Spinal cord (tissue), 10 donors: Measurements from ENCODE around the gene RHOJ. TPM values are rescaled to one million over a fixed set of nuclear protein-coding genes. Genes with fewer than 3 reads are reported as not detected.

Experiments used
- DNase-seq, 6 donors: peaks; one replicate each; pipeline versions ENCODE4 v3.0.0 to v3.0.0-alpha.2; 2013 to 2015; ENCODE audit warnings: low spot score in 6 of 6, low read depth in 4 of 6
- H3K27ac ChIP-seq: one replicate; pipeline ENCODE4 v1.5.1; 2013; ENCODE audit warnings: low read depth, low read length, control low read depth
- H3K27me3 ChIP-seq: one replicate; pipeline ENCODE4 v1.6.1; 2013; ENCODE audit warnings: low read length; ENCODE audit not compliant: control insufficient read depth, insufficient read depth
- H3K36me3 ChIP-seq: one replicate; pipeline ENCODE4 v1.6.1; 2013; ENCODE audit warnings: low read length; ENCODE audit not compliant: control insufficient read depth, insufficient read depth
- H3K4me1 ChIP-seq: one replicate; pipeline ENCODE4 v1.6.1; 2013; ENCODE audit warnings: low read length; ENCODE audit not compliant: control insufficient read depth, insufficient read depth
- H3K4me3 ChIP-seq: one replicate; pipeline ENCODE4 v1.5.1; 2013; ENCODE audit warnings: low read depth, low read length, control low read depth
- H3K9me3 ChIP-seq: one replicate; pipeline ENCODE4 v1.6.1; 2013; ENCODE audit warnings: low read length; ENCODE audit not compliant: control insufficient read depth, insufficient read depth
- WGBS: methylation state at CpG from one replicate; pipeline ENCODE4 v1.1.5; 2013; ENCODE audit warnings: missing lambda C conversion rate; ENCODE audit not compliant: insufficient coverage; 5-methylcytosine and 5-hydroxymethylcytosine counted together
- polyA plus RNA-seq, 2 donors: library from polyadenylated mRNA; unstranded; fragments of 120-200 nt; gene quantifications; one replicate each; pipeline ENCODE4 v1.2.1, GENCODE V29; 2013; ENCODE audit not compliant: insufficient read length in 2 of 2
- total RNA-seq, 2 donors: library from RNA; depleted of rRNA in 1 of 2; stranded (reverse); fragments of 120-200 nt in 1 of 2; fragments of >200 nt in 1 of 2; gene quantifications; one replicate each; pipeline versions ENCODE4 v1.2.3 to v1.2.4, GENCODE V29; 2013 to 2014
- donor health status: healthy.

RHOJ gene
- total and polyA plus RNA-seq, 4 donors = 11.9 to 29.6 (median 21.9) TPM

GRCh38 chr14:63220526-63220925, 16.3 kb downstream of the RHOJ start:
- Histone ChIP-seq H3K36me3 (no peaks in the 10 kb centered on the region), H3K9me3 (no peaks in the 10 kb centered on the region), H3K4me3 (no peak overlapping the region), H3K27ac (no peak overlapping the region), H3K4me1 (no peaks in the 10 kb centered on the region), H3K27me3 (no peaks in the 10 kb centered on the region)
- DNase-seq = no peak
- WGBS = 90% methylated on average over 2 of the region's 3 CpGs

- Histone ChIP-seq H3K27me3 (no peaks in the 10 kb centered on the region), H3K4me1 (no peaks in the 10 kb centered on the region), H3K27ac (no peak overlapping the region), H3K36me3 (no peaks in the 10 kb centered on the region), H3K9me3 (no peaks in the 10 kb centered on the region), H3K4me3 (no peak overlapping the region)
- WGBS = no CpG with 5 or more reads among the region's 3 CpGs
- DNase-seq = no peak
These were observed 19.4 kb downstream of the RHOJ start for GRCh38 chr14:63223596-63223995.

GRCh38 chr14:63224196-63224595, 20.0 kb downstream of the RHOJ start:
- Histone ChIP-seq H3K36me3 (no peaks in the 10 kb centered on the region), H3K9me3 (no peaks in the 10 kb centered on the region), H3K27ac (peak overlapping the region; percentile 0), H3K4me1 (no peaks in the 10 kb centered on the region), H3K4me3 (no peak overlapping the region), H3K27me3 (no peaks in the 10 kb centered on the region)
- WGBS = no CpG with 5 or more reads among the region's 4 CpGs
- DNase-seq = peak in 2 of 6 donors; percentile 64 to 88

DNA sequence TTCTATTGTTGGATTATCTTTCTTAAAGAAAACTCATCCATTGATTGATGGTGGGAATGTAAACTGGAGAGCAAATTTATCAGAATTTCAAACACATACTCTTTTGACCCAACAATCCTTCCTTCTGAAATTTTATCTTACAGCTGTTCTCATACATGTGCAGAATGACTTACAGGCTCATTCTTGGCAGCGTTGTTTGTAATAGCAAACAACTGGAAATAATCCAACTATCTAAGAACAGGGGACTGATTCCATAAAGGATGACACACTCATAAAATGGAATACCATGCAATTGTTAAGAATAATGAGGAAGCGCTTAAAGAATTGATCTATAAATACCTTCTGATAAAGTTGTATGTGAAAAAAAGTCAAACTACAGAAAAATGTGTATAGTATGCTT, 24.0 kb downstream of the RHOJ start:
- Histone ChIP-seq H3K9me3 (no peaks in the 10 kb centered on the region), H3K27ac (no peak overlapping the region), H3K4me1 (no peaks in the 10 kb centered on the region), H3K27me3 (no peaks in the 10 kb centered on the region), H3K4me3 (no peak overlapping the region), H3K36me3 (no peaks in the 10 kb centered on the region)
- no CpG with 5 or more reads among the region's 2 CpGs for WGBS
- no peak for DNase-seq

DNA sequence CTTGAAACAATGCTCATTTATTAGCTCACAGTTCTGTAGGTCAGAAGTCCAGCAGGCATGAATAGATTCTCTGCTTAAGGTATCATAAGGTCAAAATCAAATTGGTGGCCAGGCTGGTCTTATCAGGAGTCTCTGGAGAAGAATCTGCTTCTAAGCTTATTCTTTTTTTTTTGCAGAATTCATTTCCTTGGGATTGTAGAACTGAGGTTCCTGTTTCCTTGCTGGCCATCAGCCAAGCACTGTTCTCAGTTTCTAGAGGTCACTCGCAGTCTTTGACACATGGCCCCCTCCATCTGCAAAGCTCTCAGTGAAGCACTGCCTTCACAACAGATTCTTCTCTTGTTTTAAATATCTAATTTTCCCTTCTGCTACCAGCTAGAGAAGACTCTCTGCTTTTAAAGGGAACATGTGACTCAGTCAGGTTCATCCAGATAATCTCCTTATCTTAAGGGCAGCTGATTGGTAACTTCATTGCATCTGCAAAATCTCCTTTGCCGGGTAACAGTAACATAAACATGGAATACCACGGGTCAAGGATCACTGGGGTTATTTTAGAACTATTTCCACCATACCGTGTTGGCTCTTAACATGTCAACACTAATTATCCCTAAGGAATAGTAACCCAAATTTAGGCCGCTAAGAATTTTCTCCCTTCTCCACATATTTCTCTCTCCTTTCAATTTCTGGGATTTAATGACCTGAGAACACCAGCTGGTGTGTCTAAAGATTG, 25.3 kb downstream of the RHOJ start:
- Histone ChIP-seq H3K27me3 (no peaks in the 10 kb centered on the region), H3K4me1 (no peaks in the 10 kb centered on the region), H3K4me3 (no peak overlapping the region), H3K9me3 (no peaks in the 10 kb centered on the region), H3K36me3 (no peaks in the 10 kb centered on the region), H3K27ac (no peak overlapping the region)
- DNase-seq = no peak
- 86% methylated on average over 4 of the region's 5 CpGs for WGBS

DNA sequence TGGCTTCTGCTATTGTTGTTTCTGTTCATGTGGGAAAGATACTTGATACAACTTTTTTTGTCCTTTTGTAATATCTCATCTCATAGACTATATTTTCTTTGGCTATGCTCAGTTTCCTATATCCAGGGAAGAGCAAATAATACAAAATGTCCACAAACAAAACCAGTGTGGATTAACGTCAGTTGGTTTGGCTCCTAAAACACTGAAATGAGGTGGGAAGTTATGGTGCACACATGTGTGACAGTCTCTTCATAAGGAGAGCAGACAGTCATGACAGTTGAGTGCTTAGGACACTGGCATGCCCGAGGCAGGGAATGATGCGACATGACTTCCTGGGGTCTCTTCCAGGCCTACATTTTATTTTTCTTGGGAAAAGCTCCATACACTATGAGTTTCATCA, 27.5 kb downstream of the RHOJ start:
- Histone ChIP-seq H3K4me1 (no peaks in the 10 kb centered on the region), H3K4me3 (no peak overlapping the region), H3K27ac (peak overlapping the region; percentile 35), H3K36me3 (no peaks in the 10 kb centered on the region), H3K27me3 (no peaks in the 10 kb centered on the region), H3K9me3 (no peaks in the 10 kb centered on the region)
- peak in 1 of 6 donors; percentile 24 for DNase-seq
- 69% methylated on average over 3 of the region's 3 CpGs for WGBS

DNA sequence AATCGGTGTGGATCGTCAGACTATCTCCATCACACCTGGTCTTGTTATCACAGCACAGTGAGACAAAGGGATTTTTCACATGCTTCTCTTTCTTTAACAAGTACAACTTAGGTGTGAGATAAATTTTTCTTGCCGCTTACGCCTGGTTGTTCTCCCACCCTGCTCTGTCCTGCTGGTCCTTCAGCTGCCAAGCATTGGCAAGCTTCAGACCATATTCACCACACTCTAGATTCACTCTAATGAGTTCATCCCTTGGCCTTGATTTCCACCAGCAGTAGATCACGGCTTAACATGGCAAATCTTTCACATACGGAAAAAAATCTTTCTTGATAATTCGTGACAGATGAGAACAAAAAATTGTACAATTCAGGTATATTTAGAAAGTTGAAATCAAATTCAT, 33.5 kb downstream of the RHOJ start:
- no CpG with 5 or more reads among the region's 7 CpGs for WGBS
- Histone ChIP-seq H3K27me3 (no peaks in the 10 kb centered on the region), H3K36me3 (no peaks in the 10 kb centered on the region), H3K9me3 (no peaks in the 10 kb centered on the region), H3K4me3 (no peak overlapping the region), H3K4me1 (no peaks in the 10 kb centered on the region), H3K27ac (no peak overlapping the region)
- no peak for DNase-seq

DNA sequence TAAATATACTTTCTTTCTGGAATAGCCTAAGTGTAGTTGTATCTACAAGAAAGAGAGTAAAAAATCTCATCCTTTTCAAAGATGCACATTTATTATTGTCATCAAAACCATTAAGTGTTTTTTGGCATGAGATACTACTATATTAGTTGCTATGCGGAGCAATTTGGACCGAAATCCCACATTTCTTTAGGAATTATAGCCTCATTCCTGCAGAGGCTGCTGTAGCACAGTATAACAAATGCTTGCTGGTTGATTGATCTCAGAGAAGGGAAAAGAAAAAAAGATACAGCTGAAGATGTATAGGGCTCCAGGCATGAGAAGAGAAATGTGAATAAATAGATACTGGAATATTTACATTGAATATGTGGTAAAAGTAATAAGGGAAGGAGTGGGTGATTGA, 36.0 kb downstream of the RHOJ start:
- H3K9me3 ChIP-seq = no peaks in the 10 kb centered on the region
- WGBS = no CpG with 5 or more reads among the region's 2 CpGs
- no peak overlapping the region for H3K4me3 ChIP-seq
- no peak overlapping the region for H3K27ac ChIP-seq
- H3K36me3 ChIP-seq = no peaks in the 10 kb centered on the region
- H3K4me1 ChIP-seq = no peaks in the 10 kb centered on the region
- peak in 2 of 6 donors; percentile 14 to 66 for DNase-seq
- no peaks in the 10 kb centered on the region for H3K27me3 ChIP-seq

GRCh38 chr14:63241096-63241495, 36.9 kb downstream of the RHOJ start:
- 100% methylated on average over 4 of the region's 4 CpGs for WGBS
- H3K36me3 ChIP-seq = no peaks in the 10 kb centered on the region
- H3K4me1 ChIP-seq = no peaks in the 10 kb centered on the region
- DNase-seq = peak in 1 of 6 donors; percentile 10
- no peak overlapping the region for H3K27ac ChIP-seq
- H3K27me3 ChIP-seq = no peaks in the 10 kb centered on the region
- H3K4me3 ChIP-seq = no peak overlapping the region
- H3K9me3 ChIP-seq = no peaks in the 10 kb centered on the region

DNA sequence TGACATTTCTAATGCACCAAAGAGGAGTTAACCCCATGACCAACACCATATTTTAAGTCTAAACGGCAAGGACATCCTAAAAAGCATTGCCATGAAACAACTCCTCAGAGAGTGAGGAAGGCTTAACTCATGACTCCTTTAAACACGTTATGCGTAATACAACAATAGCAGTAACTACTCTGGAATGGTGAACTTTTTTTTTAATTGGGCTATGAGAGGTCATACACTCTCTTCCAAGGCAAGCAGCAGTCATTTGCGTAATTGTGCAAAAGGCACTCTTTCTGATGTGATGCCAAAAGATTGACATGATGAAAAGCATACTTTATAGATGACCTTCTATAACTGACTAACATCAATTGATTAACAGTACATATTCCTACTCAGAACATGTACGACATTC, 39.4 kb downstream of the RHOJ start:
- Histone ChIP-seq H3K27me3 (no peaks in the 10 kb centered on the region), H3K4me3 (no peak overlapping the region), H3K27ac (no peak overlapping the region), H3K9me3 (no peaks in the 10 kb centered on the region), H3K4me1 (no peaks in the 10 kb centered on the region), H3K36me3 (no peaks in the 10 kb centered on the region)
- DNase-seq = no peak
- WGBS = no CpG with 5 or more reads among the region's 5 CpGs
